Uterus (tissue), 4 donors: Measurements from ENCODE around the gene C22orf23. TPM values are rescaled to one million over a fixed set of nuclear protein-coding genes. Genes with fewer than 3 reads are reported as not detected.

ENCODE experiments used
- DNase-seq, 2 donors: peaks; one replicate each; pipeline ENCODE4 v3.0.0-alpha.2; 2019 to 2020
- H3K27ac ChIP-seq, 2 donors: fragments of 200-600 bp; sonication (generic); 1 replicate in 1 of 2; 2 replicates in 1 of 2; pipeline ENCODE4 v1.5.1; 2016 to 2018
- H3K27me3 ChIP-seq, 2 donors: fragments of 200-600 bp; sonication (generic); one replicate each; pipeline ENCODE4 v1.5.1; 2018 to 2019; ENCODE audit warnings: control low read depth in 1 of 2
- H3K36me3 ChIP-seq, 2 donors: fragments of 200-600 bp; sonication (generic); one replicate each; pipeline ENCODE4 v1.5.1; 2019; ENCODE audit warnings: control low read depth in 1 of 2
- H3K4me1 ChIP-seq, 2 donors: fragments of 200-600 bp; sonication (generic); one replicate each; pipeline ENCODE4 v1.5.1; 2018 to 2019; ENCODE audit warnings: control low read depth in 1 of 2
- H3K4me3 ChIP-seq, 2 donors: fragments of 200-600 bp; sonication (generic); 1 replicate in 1 of 2; 2 replicates in 1 of 2; pipeline ENCODE4 v1.5.1; 2018 to 2019; ENCODE audit warnings: mild to moderate bottlenecking in 1 of 2
- H3K9me3 ChIP-seq, 2 donors: fragments of 200-600 bp; sonication (generic); one replicate each; pipeline ENCODE4 v1.5.1; 2019; ENCODE audit warnings: control low read depth in 1 of 2
- POLR2A ChIP-seq, 2 donors: fragments of 450-650 bp; IDR thresholded peaks; one replicate each; pipeline ENCODE4 v1.6.1; 2016; ENCODE audit warnings: antibody characterized with exemption in 2 of 2, mild to moderate bottlenecking in 1 of 2, moderate library complexity in 1 of 2
- intact Hi-C: fragments of 100-400 bp; cut with DNase I; formaldehyde crosslinking; loops from one replicate; pipeline ENCODE4 v1.15.1; 2023; ENCODE audit warnings: low total_unique reads
- total RNA-seq, 4 donors: library from RNA; depleted of rRNA in 3 of 4; stranded (reverse); fragments of >200 nt in 3 of 4; gene quantifications; one replicate each; pipeline versions ENCODE4 v1.1.0 to v1.2.4, GENCODE V29; 2014 to 2023
- TF ChIP-seq, protein P1 (sequence below), 4 experiments: fragments of 200-600 bp in 2 of 4; fragments of 450-650 bp in 2 of 4; sonication (generic) in 2 of 4; IDR thresholded peaks; one replicate each; pipeline ENCODE4 v1.5.1; 2016 to 2019; ENCODE audit warnings: antibody characterized with exemption in 4 of 4, mild to moderate bottlenecking in 2 of 4, moderate library complexity in 1 of 4
- donor health status: DM: yes; HTN: yes; CAD: no.

C22orf23 gene
- total RNA-seq, 4 donors from 2014 or later = 0.40 to 0.76 TPM; not detected in 2

DNA sequence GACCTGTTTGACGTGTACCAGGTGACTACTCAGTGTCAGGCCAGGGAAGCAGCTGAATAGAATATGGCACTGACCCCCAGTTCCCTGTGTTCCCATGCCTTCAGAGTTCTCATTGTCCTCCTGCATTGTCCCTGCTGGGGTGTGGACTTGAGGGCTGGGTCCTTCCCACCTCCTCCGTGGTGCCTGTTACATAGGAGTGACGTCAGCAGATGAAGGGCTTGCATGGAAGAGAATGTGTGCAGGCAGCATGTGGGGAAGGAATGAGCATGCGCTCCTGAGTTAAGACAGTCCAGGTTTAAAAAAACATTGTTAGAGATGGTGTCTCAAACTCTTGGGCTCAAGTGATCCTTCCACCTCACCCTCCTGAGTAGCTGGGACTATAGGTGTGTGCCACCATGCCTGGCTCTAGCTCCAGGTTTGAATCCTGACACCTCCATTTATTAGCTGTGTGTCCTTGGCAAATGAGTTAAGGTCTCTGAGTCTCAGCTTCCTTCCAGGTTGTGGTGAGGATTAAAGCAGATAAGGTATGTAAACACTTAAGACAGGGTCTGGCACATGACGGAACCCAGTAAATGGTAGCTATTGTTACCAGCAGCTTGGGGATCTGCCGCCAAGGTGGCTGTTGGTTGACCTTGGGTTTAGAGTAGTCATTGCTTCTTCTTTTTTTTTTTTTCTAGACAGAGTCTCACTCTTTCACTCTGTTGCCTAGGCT is 38.5 kb upstream of the C22orf23 start:
- H3K9me3 ChIP-seq = no peaks in the 10 kb centered on the region
- H3K27me3 ChIP-seq = no peaks in the 10 kb centered on the region
- H3K4me1 ChIP-seq = no peaks in the 10 kb centered on the region
- no peak for TF ChIP-seq POLR2A (IDR thresholded peaks at IDR 0.05)
- TF ChIP-seq, protein P1, sequence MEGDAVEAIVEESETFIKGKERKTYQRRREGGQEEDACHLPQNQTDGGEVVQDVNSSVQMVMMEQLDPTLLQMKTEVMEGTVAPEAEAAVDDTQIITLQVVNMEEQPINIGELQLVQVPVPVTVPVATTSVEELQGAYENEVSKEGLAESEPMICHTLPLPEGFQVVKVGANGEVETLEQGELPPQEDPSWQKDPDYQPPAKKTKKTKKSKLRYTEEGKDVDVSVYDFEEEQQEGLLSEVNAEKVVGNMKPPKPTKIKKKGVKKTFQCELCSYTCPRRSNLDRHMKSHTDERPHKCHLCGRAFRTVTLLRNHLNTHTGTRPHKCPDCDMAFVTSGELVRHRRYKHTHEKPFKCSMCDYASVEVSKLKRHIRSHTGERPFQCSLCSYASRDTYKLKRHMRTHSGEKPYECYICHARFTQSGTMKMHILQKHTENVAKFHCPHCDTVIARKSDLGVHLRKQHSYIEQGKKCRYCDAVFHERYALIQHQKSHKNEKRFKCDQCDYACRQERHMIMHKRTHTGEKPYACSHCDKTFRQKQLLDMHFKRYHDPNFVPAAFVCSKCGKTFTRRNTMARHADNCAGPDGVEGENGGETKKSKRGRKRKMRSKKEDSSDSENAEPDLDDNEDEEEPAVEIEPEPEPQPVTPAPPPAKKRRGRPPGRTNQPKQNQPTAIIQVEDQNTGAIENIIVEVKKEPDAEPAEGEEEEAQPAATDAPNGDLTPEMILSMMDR (IDR thresholded peaks at IDR 0.05) = no peak
- DNase-seq = no peak
- no peak overlapping the region for H3K27ac ChIP-seq
- no peak overlapping the region for H3K4me3 ChIP-seq
- intact Hi-C loops = no loop called here
- H3K36me3 ChIP-seq = no peaks in the 10 kb centered on the region

DNA sequence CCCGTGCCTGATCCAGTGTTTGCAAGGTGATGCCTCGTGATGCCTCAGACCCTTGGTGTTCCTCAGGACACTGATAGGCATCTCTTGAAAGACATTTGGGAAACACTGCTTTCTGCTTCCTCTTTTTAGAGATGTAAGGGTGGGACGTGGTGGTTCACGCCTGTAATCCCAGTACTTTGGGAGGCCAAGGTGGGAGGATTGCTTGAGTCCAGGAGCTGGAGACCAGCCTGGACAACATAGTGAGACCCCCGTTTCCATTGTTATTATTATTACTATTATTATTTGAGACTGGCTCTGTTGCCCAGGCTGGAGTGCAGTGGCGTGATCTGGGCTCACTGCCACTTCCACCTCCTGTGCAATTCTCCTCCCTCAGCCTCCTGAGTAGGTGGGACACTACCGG is 37.5 kb upstream of the C22orf23 start:
- DNase-seq = no peak

DNA sequence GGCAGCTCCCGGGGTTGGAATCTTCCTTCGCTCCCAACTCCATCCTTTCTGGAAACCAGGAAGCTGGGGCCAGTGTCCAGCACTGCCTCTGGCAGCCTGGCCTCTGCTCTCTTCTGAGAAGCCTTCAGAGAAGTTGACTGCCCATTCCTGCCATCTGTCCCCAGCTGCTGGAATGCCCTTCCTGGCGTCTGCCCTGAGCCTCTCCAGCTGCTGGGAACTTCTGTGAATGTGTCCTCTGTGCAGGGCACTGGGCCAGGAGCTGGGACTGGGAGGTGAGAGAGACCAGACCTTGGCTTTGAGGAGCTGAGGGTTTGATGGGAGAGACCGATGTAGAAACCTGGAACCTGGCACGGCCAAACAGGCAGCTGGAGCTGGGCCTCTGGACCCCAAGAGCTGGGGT is 36.9 kb upstream of the C22orf23 start:
- H3K27ac ChIP-seq = no peak overlapping the region
- no peaks in the 10 kb centered on the region for H3K9me3 ChIP-seq
- H3K4me3 ChIP-seq = no peak overlapping the region
- H3K36me3 ChIP-seq = no peaks in the 10 kb centered on the region
- no peak for DNase-seq
- TF ChIP-seq POLR2A (IDR thresholded peaks at IDR 0.05) = no peak
- TF ChIP-seq, protein P1 (IDR thresholded peaks at IDR 0.05) = no peak
- intact Hi-C loops = no loop called here
- H3K27me3 ChIP-seq = no peaks in the 10 kb centered on the region
- no peaks in the 10 kb centered on the region for H3K4me1 ChIP-seq

More for the DNA sequence above, 37.5 kb upstream of the C22orf23 start:
- H3K36me3 ChIP-seq = no peaks in the 10 kb centered on the region
- H3K4me1 ChIP-seq = no peaks in the 10 kb centered on the region
- no peaks in the 10 kb centered on the region for H3K27me3 ChIP-seq
- intact Hi-C loops = no loop called here
- no peak overlapping the region for H3K27ac ChIP-seq
- TF ChIP-seq POLR2A (IDR thresholded peaks at IDR 0.05) = no peak
- TF ChIP-seq, protein P1 (IDR thresholded peaks at IDR 0.05) = no peak
- H3K4me3 ChIP-seq = no peak overlapping the region
- no peaks in the 10 kb centered on the region for H3K9me3 ChIP-seq

DNA sequence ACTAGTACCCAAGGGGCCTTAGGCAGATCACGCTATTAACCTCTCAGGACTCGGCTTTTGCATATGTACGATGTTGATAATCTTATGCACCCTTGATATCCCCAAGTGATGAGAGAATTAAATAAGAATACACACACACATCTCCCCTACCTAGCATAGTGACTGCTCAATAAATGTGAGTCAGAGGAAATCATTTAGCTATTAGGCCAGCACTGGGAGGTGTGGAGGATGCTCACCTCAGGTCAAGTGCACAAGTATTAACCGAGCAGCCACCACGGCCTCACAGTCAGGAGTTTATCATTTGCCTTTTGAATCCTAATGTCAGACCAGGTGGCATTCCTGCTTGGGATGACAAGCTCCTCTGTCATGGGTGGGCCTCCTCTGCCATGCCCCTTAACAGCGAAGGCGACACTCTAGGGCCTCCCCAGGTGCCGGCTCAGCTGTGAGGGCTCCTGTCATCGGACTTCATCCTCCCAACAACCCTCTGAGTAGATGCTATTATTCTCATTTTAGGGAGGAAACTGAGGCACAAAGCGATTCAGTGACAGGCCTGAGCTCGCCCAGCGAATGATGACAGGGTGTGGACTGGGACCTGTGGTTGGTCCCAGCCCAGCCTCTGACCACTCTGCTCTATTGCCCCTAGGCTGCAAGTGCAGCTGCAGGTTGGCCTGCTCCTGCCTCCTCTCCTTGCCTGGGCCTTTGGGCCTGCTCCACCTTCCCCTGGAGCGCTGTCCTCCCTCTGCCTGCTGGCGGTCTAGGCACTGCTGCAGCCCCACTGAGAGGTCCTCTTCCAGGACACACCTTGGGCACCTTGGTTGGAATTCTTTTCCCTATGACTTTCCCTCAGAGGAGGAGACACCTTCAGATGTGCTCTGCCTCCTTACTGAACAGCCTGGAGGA is 36.0 kb upstream of the C22orf23 start:
- Histone ChIP-seq H3K27me3 (no peaks in the 10 kb centered on the region), H3K4me1 (no peaks in the 10 kb centered on the region), H3K36me3 (no peaks in the 10 kb centered on the region), H3K27ac (no peak overlapping the region), H3K4me3 (no peak overlapping the region), H3K9me3 (no peaks in the 10 kb centered on the region)
- intact Hi-C loops = no loop called here
- no peak for DNase-seq
- no peak for TF ChIP-seq POLR2A (IDR thresholded peaks at IDR 0.05)
- TF ChIP-seq, protein P1 (IDR thresholded peaks at IDR 0.05) = no peak

DNA sequence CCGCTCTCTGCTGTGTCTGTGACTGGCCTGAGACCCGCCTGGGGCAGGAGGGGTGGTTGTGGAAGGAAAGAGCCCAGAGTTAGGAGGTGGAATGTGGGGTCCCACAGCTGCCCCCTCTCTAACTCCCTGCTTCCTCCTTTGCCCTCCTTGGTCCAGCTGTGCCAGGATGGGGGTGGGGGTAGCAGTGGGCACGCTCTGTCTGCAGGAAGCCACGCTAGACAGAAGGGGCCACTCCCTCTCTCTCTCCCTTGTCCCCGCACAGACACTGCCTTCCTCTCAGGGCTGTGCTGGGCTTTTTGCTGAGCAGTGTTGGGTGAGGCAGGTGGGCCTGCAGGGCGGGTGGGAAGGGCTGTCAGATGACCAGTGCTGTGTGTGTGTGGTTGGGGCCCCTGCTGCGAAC is 33.0 kb upstream of the C22orf23 start:
- no peak for DNase-seq
- no peaks in the 10 kb centered on the region for H3K36me3 ChIP-seq
- no peaks in the 10 kb centered on the region for H3K27me3 ChIP-seq
- intact Hi-C loops = no loop called here
- no peaks in the 10 kb centered on the region for H3K4me1 ChIP-seq
- TF ChIP-seq POLR2A (IDR thresholded peaks at IDR 0.05) = no peak
- TF ChIP-seq, protein P1 (IDR thresholded peaks at IDR 0.05) = no peak
- H3K27ac ChIP-seq = no peak overlapping the region
- H3K9me3 ChIP-seq = no peaks in the 10 kb centered on the region
- H3K4me3 ChIP-seq = no peak overlapping the region
